IMR-90 (cell line): Measurements from ENCODE around the gene GPR183. TPM values are rescaled to one million over a fixed set of nuclear protein-coding genes. Genes with fewer than 3 reads are reported as not detected.

Experiments
- ATAC-seq: fragments of 200-7000 bp; cut with Tn5 transposase; 2 replicates; pipeline ENCODE4 v1.9.1; 2020; ENCODE audit warnings: low read depth, mild to moderate bottlenecking, moderate library complexity
- BruUV-seq: library from RNA; stranded (reverse); fragments of 400-500 nt; replicated peaks from 2 replicates; lab custom pipeline; 2021; lab: Mats Ljungman, UMichigan
- CTCF ChIA-PET: fragments of 300-600 bp; formaldehyde crosslinking; extraction: SDS; loops from one replicate; lab custom pipeline; 2021; ENCODE audit warnings: antibody characterized with exemption; lab: Yijun Ruan, JAX
- POLR2A ChIA-PET: fragments of 300-600 bp; sonication (Branson Sonifier 250); formaldehyde crosslinking; loops from one replicate; lab custom pipeline; 2022; ENCODE audit warnings: antibody characterized with exemption; ENCODE audit not compliant: unreplicated experiment; lab: Charles Lee
- DNase-seq: peaks from one replicate; pipeline ENCODE4 v3.0.0; 2013
- H2AFZ ChIP-seq: replicated peaks from 2 replicates; pipeline ENCODE3; 2013; ENCODE audit warnings: low read length, mild to moderate bottlenecking; ENCODE audit not compliant: poor library complexity
- H2AK5ac ChIP-seq: 2 replicates; pipeline ENCODE4 v1.6.1; 2013; ENCODE audit warnings: low read depth, low read length, inconsistent platforms
- H2AK9ac ChIP-seq: replicated peaks from 2 replicates; pipeline ENCODE3; 2013; ENCODE audit warnings: mild to moderate bottlenecking, low read depth, low read length, moderate library complexity; ENCODE audit not compliant: poor library complexity
- H2BK120ac ChIP-seq: 2 replicates; pipeline ENCODE4 v1.6.1; 2013; ENCODE audit warnings: low read depth, low read length, inconsistent platforms
- H2BK15ac ChIP-seq: 3 replicates; pipeline ENCODE4 v1.6.1; 2013; ENCODE audit warnings: low read depth, low read length, inconsistent platforms
- H2BK20ac ChIP-seq: 2 replicates; pipeline ENCODE4 v1.6.1; 2013; ENCODE audit warnings: low read depth, mild to moderate bottlenecking, inconsistent platforms, low read length, moderate library complexity
- H2BK5ac ChIP-seq: 2 replicates; pipeline ENCODE4 v1.6.1; 2013; ENCODE audit warnings: mild to moderate bottlenecking, low read depth, low read length, inconsistent platforms; ENCODE audit not compliant: poor library complexity, severe bottlenecking
- H3K14ac ChIP-seq: replicated peaks from 2 replicates; pipeline ENCODE4 v1.6.1; 2013; ENCODE audit warnings: low read depth, low read length, inconsistent platforms
- H3K18ac ChIP-seq: 2 replicates; pipeline ENCODE4 v1.6.1; 2013; ENCODE audit warnings: low read depth, low read length, control low read depth
- H3K23ac ChIP-seq: 2 replicates; pipeline ENCODE4 v1.6.1; 2013; ENCODE audit warnings: low read depth, low read length, inconsistent platforms
- H3K27ac ChIP-seq: 2 replicates; pipeline ENCODE4 v1.5.1; 2013; ENCODE audit warnings: mild to moderate bottlenecking, control low read depth, low read length; ENCODE audit not compliant: insufficient read depth
- H3K27me3 ChIP-seq: 2 replicates; pipeline ENCODE4 v1.6.1; 2013; ENCODE audit warnings: low read length; ENCODE audit not compliant: control insufficient read depth, insufficient read depth
- H3K36me3 ChIP-seq: 2 replicates; pipeline ENCODE4 v1.6.1; 2013; ENCODE audit warnings: low read length, mixed read lengths; ENCODE audit not compliant: control insufficient read depth, insufficient read depth
- H3K4ac ChIP-seq: 2 replicates; pipeline ENCODE4 v1.6.1; 2013; ENCODE audit warnings: low read depth, low read length, inconsistent platforms
- H3K4me1 ChIP-seq: 2 replicates; pipeline ENCODE4 v1.6.1; 2013; ENCODE audit warnings: low read length, mixed read lengths; ENCODE audit not compliant: control insufficient read depth, insufficient read depth
- H3K4me2 ChIP-seq: 2 replicates; pipeline ENCODE4 v1.6.1; 2013; ENCODE audit warnings: low read depth, mild to moderate bottlenecking, control low read depth, low read length, moderate library complexity
- H3K4me3 ChIP-seq: 2 replicates; pipeline ENCODE4 v1.5.1; 2013; ENCODE audit warnings: low read depth, mild to moderate bottlenecking, control low read depth, low read length, moderate library complexity; ENCODE audit not compliant: insufficient read depth
- H3K56ac ChIP-seq: 2 replicates; pipeline ENCODE4 v1.6.1; 2013; ENCODE audit warnings: low read length, inconsistent platforms; ENCODE audit not compliant: insufficient read depth; ENCODE audit errors: extremely low read depth
- H3K79me1 ChIP-seq, 2 experiments: 2 replicates each; pipeline ENCODE4 v1.6.1; 2013; ENCODE audit warnings: low read length in 2 of 2, inconsistent platforms in 1 of 2, low read depth in 1 of 2
- H3K9ac ChIP-seq: 2 replicates; pipeline ENCODE4 v1.6.1; 2013; ENCODE audit warnings: low read depth, low read length, control low read depth
- H3K9me1 ChIP-seq: 2 replicates; pipeline ENCODE4 v1.6.1; 2013; ENCODE audit warnings: low read length, inconsistent platforms; ENCODE audit not compliant: insufficient read depth
- H3K9me3 ChIP-seq: 2 replicates; pipeline ENCODE4 v1.6.1; 2013; ENCODE audit warnings: low read length; ENCODE audit not compliant: control insufficient read depth, insufficient read depth
- H4K20me1 ChIP-seq: 2 replicates; pipeline ENCODE4 v1.6.1; 2013; ENCODE audit warnings: low read length, inconsistent platforms; ENCODE audit not compliant: insufficient read depth
- H4K5ac ChIP-seq: 2 replicates; pipeline ENCODE4 v1.6.1; 2013; ENCODE audit warnings: mild to moderate bottlenecking, low read depth, low read length, control low read depth
- H4K8ac ChIP-seq, 2 experiments: 2 replicates each; pipeline ENCODE4 v1.6.1; 2013; ENCODE audit warnings: low read depth in 2 of 2, low read length in 2 of 2, control low read depth in 1 of 2, inconsistent platforms in 1 of 2
- H4K91ac ChIP-seq: 2 replicates; pipeline ENCODE4 v1.6.1; 2013; ENCODE audit warnings: low read depth, low read length, inconsistent platforms; ENCODE audit not compliant: insufficient read depth
- BHLHE40 ChIP-seq: fragments of 150-350 bp; IDR thresholded peaks from 2 replicates; pipeline ENCODE4 v1.6.1; 2016; ENCODE audit warnings: mild to moderate bottlenecking, low read depth, low read length
- CEBPB ChIP-seq: IDR thresholded peaks from 2 replicates; pipeline ENCODE4 v1.6.1; 2012; ENCODE audit warnings: low read depth, low read length, improper control_type of control experiment
- CHD1 ChIP-seq: IDR thresholded peaks from 2 replicates; pipeline ENCODE4 v1.6.1; 2012; ENCODE audit warnings: low read depth, low read length, improper control_type of control experiment
- CTCF ChIP-seq: conservative IDR thresholded peaks from 2 replicates; pipeline ENCODE4 v1.5.1; 2012; ENCODE audit warnings: mild to moderate bottlenecking, low read depth, low read length, improper control_type of control experiment
- FOS ChIP-seq: fragments of 150-350 bp; IDR thresholded peaks from 2 replicates; pipeline ENCODE4 v1.6.1; 2016; ENCODE audit warnings: low read depth, low read length
- MAZ ChIP-seq: IDR thresholded peaks from 2 replicates; pipeline ENCODE4 v1.6.1; 2012; ENCODE audit warnings: low read depth, mild to moderate bottlenecking, low read length, improper control_type of control experiment, moderate library complexity, borderline replicate concordance
- MXI1 ChIP-seq: IDR thresholded peaks from 2 replicates; pipeline ENCODE4 v1.6.1; 2012; ENCODE audit warnings: low read depth, mild to moderate bottlenecking, low read length, moderate library complexity, borderline replicate concordance
- NFE2L2 ChIP-seq: fragments of 150-350 bp; IDR thresholded peaks from 2 replicates; pipeline ENCODE4 v1.6.1; 2016; ENCODE audit warnings: low read depth, mild to moderate bottlenecking, low read length
- POLR2A ChIP-seq: IDR thresholded peaks from 2 replicates; pipeline ENCODE4 v1.6.1; 2012; ENCODE audit warnings: mild to moderate bottlenecking, low read depth, low read length
- RAD21 ChIP-seq: IDR thresholded peaks from 2 replicates; pipeline ENCODE4 v1.6.1; 2012; ENCODE audit warnings: low read length, improper control_type of control experiment
- RCOR1 ChIP-seq: IDR thresholded peaks from 2 replicates; pipeline ENCODE4 v1.6.1; 2012; ENCODE audit warnings: mild to moderate bottlenecking, low read length, improper control_type of control experiment; ENCODE audit not compliant: insufficient replicate concordance
- RFX5 ChIP-seq: IDR thresholded peaks from 2 replicates; pipeline ENCODE4 v1.8.0; 2012; ENCODE audit warnings: low read depth, mild to moderate bottlenecking, low read length, moderate library complexity
- SMC3 ChIP-seq: fragments of 150-350 bp; IDR thresholded peaks from 2 replicates; pipeline ENCODE4 v1.6.1; 2016; ENCODE audit warnings: low read depth, mild to moderate bottlenecking, antibody characterized with exemption, low read length, moderate library complexity
- WGBS, 2 experiments: methylation state at CpG; one replicate each; pipeline versions ENCODE4 v1.1.5 to v1.1.7; 2013; ENCODE audit warnings: missing lambda C conversion rate in 2 of 2; ENCODE audit not compliant: insufficient read length in 1 of 2; ENCODE audit errors: extremely low coverage in 2 of 2; 5-methylcytosine and 5-hydroxymethylcytosine counted together
- dilution Hi-C: fragments of 300-500 bp; cut with HindIII; formaldehyde crosslinking; loops from one replicate; pipeline ENCODE4 v1.14.3; 2018; ENCODE audit warnings: low sequenced_read_pairs; ENCODE audit not compliant: unreplicated experiment
- in situ Hi-C: fragments of 300-500 bp; cut with MboI; formaldehyde crosslinking; loops from 3 replicates; pipeline ENCODE4 v1.14.3; 2019; ENCODE audit warnings: low sequenced_read_pairs, inconsistent platforms, mixed read lengths
- intact Hi-C: fragments of 100-400 bp; cut with micrococcal nuclease; formaldehyde crosslinking; loops from 2 replicates; pipeline ENCODE4 v1.10.0; 2022
- polyA plus RNA-seq, 3 experiments: library from polyadenylated mRNA; depleted of rRNA; stranded (reverse); fragments of >200 nt; gene quantifications; 2 replicates each; pipeline ENCODE4 v1.2.3, GENCODE V29; 2012; ENCODE audit warnings: low replicate concordance in 1 of 3
- total RNA-seq: library from RNA; depleted of rRNA; stranded (reverse); fragments of >200 nt; gene quantifications from 2 replicates; pipeline ENCODE4 v1.2.3, GENCODE V29; 2012
- TF ChIP-seq, protein P1 (sequence below): fragments of 150-350 bp; IDR thresholded peaks from 2 replicates; pipeline ENCODE4 v1.6.1; 2017; ENCODE audit warnings: mild to moderate bottlenecking, antibody characterized with exemption, low read length, low read depth
- TF ChIP-seq, protein P2 (sequence below): fragments of 150-350 bp; IDR thresholded peaks from 2 replicates; pipeline ENCODE4 v1.6.1; 2016; ENCODE audit warnings: low read depth, mild to moderate bottlenecking, low read length, moderate library complexity, borderline replicate concordance

The GPR183 gene
- total and polyA plus RNA-seq, 2 of the 4 experiments (the other 2 are of a cell fraction): 0.18 to 0.31 TPM

GRCh38 chr13:99251921-99252320 is 55.3 kb downstream of the GPR183 start:
- ChIA-PET POLR2A (no interaction called here), CTCF (interaction anchor here (0.6 kb wide), 1 partner anchor 10 kb away, joined by 3 read pairs; no protein-coding TSS in a partner anchor)
- H4K5ac ChIP-seq: no peak overlapping the region
- TF ChIP-seq RCOR1 (no peak), POLR2A (no peak), RAD21 (no peak), MXI1 (no peak), CTCF (no peak), CEBPB (no peak), MAZ (no peak), BHLHE40 (no peak), RFX5 (no peak), FOS (no peak), NFE2L2 (no peak), SMC3 (no peak), CHD1 (no peak)
- TF ChIP-seq, protein P1, sequence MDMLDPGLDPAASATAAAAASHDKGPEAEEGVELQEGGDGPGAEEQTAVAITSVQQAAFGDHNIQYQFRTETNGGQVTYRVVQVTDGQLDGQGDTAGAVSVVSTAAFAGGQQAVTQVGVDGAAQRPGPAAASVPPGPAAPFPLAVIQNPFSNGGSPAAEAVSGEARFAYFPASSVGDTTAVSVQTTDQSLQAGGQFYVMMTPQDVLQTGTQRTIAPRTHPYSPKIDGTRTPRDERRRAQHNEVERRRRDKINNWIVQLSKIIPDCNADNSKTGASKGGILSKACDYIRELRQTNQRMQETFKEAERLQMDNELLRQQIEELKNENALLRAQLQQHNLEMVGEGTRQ: no peak
- TF ChIP-seq, protein P2, sequence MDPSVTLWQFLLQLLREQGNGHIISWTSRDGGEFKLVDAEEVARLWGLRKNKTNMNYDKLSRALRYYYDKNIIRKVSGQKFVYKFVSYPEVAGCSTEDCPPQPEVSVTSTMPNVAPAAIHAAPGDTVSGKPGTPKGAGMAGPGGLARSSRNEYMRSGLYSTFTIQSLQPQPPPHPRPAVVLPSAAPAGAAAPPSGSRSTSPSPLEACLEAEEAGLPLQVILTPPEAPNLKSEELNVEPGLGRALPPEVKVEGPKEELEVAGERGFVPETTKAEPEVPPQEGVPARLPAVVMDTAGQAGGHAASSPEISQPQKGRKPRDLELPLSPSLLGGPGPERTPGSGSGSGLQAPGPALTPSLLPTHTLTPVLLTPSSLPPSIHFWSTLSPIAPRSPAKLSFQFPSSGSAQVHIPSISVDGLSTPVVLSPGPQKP: no peak
- no peak overlapping the region for H3K4me2 ChIP-seq
- H2BK20ac ChIP-seq: no peak overlapping the region
- dilution Hi-C loops (no loop called here), intact Hi-C loops (no loop called here), in situ Hi-C loops (no loop called here)
- no peak overlapping the region for H3K14ac ChIP-seq
- no peak for ATAC-seq
- no peak for DNase-seq
- no peak overlapping the region for H3K4me3 ChIP-seq
- no peak overlapping the region for H3K18ac ChIP-seq
- H2BK5ac ChIP-seq: no peak overlapping the region
- peaks cover 8% of the 10 kb centered on the region for H3K36me3 ChIP-seq
- H4K91ac ChIP-seq: no peak overlapping the region
- H3K4ac ChIP-seq: no peak overlapping the region
- peaks cover 7% of the 10 kb centered on the region in 2 experiments; a peak in 3 of 4 replicates for H3K79me1 ChIP-seq
- H3K9ac ChIP-seq: no peak overlapping the region
- no peak overlapping the region for H3K27ac ChIP-seq
- H3K4me1 ChIP-seq: no peaks in the 10 kb centered on the region
- no TSS peak for BruUV-seq
- H3K23ac ChIP-seq: no peak overlapping the region
- no CpG with 5 or more reads among the region's 4 CpGs for whole genome bisulfite sequencing, 2 experiments
- no peaks in the 10 kb centered on the region; the same call in 1 of the 2 replicates for H3K9me1 ChIP-seq
- no peaks in the 10 kb centered on the region for H3K27me3 ChIP-seq
- no peak overlapping the region for H2AFZ ChIP-seq
- H2BK120ac ChIP-seq: no peak overlapping the region
- H4K8ac ChIP-seq: no peak overlapping the region
- no peak overlapping the region for H2AK5ac ChIP-seq
- no peak overlapping the region for H2AK9ac ChIP-seq
- H3K9me3 ChIP-seq: no peaks in the 10 kb centered on the region
- no peak overlapping the region for H3K56ac ChIP-seq
- no peak overlapping the region for H2BK15ac ChIP-seq
- H4K20me1 ChIP-seq: no peaks in the 10 kb centered on the region
